Right cardiac atrium (tissue), 5 donors: ENCODE data around the gene PLXNA3. TPM values are rescaled to one million over a fixed set of nuclear protein-coding genes. Genes with fewer than 3 reads are reported as not detected.
A peak's percentile ranks its signal among the peaks of the same experiment; 100 is the strongest.
"Not testable (repeated sequence)": the region's sequence is repeated elsewhere in the genome, so short reads cannot be mapped to it uniquely, and the experiment has no call there.

Experiments
- ATAC-seq, 2 donors: fragments of 200-7000 bp; cut with Tn5 transposase; one replicate each; pipeline versions ENCODE4 v1.8.0 to v1.9.1; 2020; ENCODE audit warnings: moderate library complexity in 2 of 2, mild to moderate bottlenecking in 1 of 2
- DNase-seq, 3 donors: peaks; one replicate each; pipeline ENCODE4 v3.0.0-alpha.2; 2020
- H3K27ac ChIP-seq: one replicate; pipeline ENCODE4 v1.5.1; 2013; ENCODE audit warnings: mild to moderate bottlenecking, low read length, control low read depth, moderate library complexity
- H3K27me3 ChIP-seq: one replicate; pipeline ENCODE4 v1.6.1; 2013; ENCODE audit not compliant: control insufficient read depth, insufficient read depth
- H3K4me1 ChIP-seq: one replicate; pipeline ENCODE4 v1.6.1; 2013; ENCODE audit warnings: low read length; ENCODE audit not compliant: control insufficient read depth, insufficient read depth
- H3K4me3 ChIP-seq: one replicate; pipeline ENCODE4 v1.5.1; 2013; ENCODE audit warnings: low read length, control low read depth
- H3K9me3 ChIP-seq: one replicate; pipeline ENCODE4 v1.6.1; 2013; ENCODE audit warnings: low read length; ENCODE audit not compliant: control insufficient read depth
- WGBS: extraction: QIAGEN DNeasy Blood & Tissue Kit; methylation state at CpG from one replicate; pipeline ENCODE4 v1.1.7; 2013; 5-methylcytosine and 5-hydroxymethylcytosine counted together
- intact Hi-C, 4 donors: fragments of 100-400 bp; cut with DNase I; formaldehyde crosslinking; loops; one replicate each; pipeline versions ENCODE4 v1.11.0 to v1.14.0; 2022 to 2023
- polyA plus RNA-seq: library from polyadenylated mRNA; stranded (reverse); fragments of 200-250 nt; gene quantifications from one replicate; pipeline ENCODE4 v1.2.3, GENCODE V29; 2013
- total RNA-seq, 4 donors: library from RNA; stranded (reverse); fragmentation: NEBNext Ultra II Directional; extraction: Animal tissue kit (Norgen Biotek cat#: 25700); gene quantifications; one replicate each; pipeline ENCODE4 v1.2.1, GENCODE V29; 2021
- donor health status: healthy with polysubstance abuse.
- donor health status: DM: no; HTN: yes; CAD: no.
- donor health status: DM: no; HTN: no; CAD: no.
- donor health status: DM: no; HTN: yes; CAD: no; lungs with severe emphysema.
- donor health status: DM: yes; HTN: yes; CAD: no.

Gene PLXNA3
- total and polyA plus RNA-seq, 5 donors, result 12.2 to 34.0 (median 26.6) TPM

GRCh38 chrX:154490021-154490413, 31.9 kb downstream of the PLXNA3 start:
- intact Hi-C loops, result no loop called here

GRCh38 chrX:154490414-154491083, 32.5 kb downstream of the PLXNA3 start, which contains the start of gene SLC10A3:
Gene SLC10A3, minus strand, starts transcription at chrX:154490629. Its CDS starts 1,689 bp downstream, at chrX:154488940.
- DNase-seq (peak; percentile 94 to 97 (median 96)), ATAC-seq (peak; percentile 91 to 95)
- H3K27me3 ChIP-seq, result no peaks in the 10 kb centered on the region
- intact Hi-C loops, result no loop called here
- no peaks in the 10 kb centered on the region for H3K9me3 ChIP-seq
- H3K4me3 ChIP-seq, result peak within 1 kb of the TSS; percentile 81
- peak within 1 kb of the TSS; percentile 83 for H3K27ac ChIP-seq
- H3K4me1 ChIP-seq, result peaks cover 6% of the 10 kb centered on the region
- WGBS, result 1% methylated on average over 65 of the region's 71 CpGs

More at GRCh38 chrX:154490021-154490413, 31.9 kb downstream of the PLXNA3 start:
- Histone ChIP-seq H3K9me3 (no peaks in the 10 kb centered on the region), H3K4me3 (peak overlapping the region; percentile 81), H3K27me3 (no peaks in the 10 kb centered on the region), H3K27ac (peak overlapping the region; percentile 66), H3K4me1 (peaks cover 6% of the 10 kb centered on the region)
- ATAC-seq (peak; percentile 2 to 7), DNase-seq (peak in 2 of 3 donors; percentile 33 to 69)
- 0% methylated on average over 19 of the region's 19 CpGs for WGBS

- Histone ChIP-seq H3K4me1 (peaks cover 2% of the 10 kb centered on the region), H3K27ac (no peak overlapping the region), H3K9me3 (no peaks in the 10 kb centered on the region), H3K4me3 (no peak overlapping the region), H3K27me3 (no peaks in the 10 kb centered on the region)
- 88% methylated on average over 3 of the region's 3 CpGs for WGBS
- ATAC-seq, result no peak
- no peak for DNase-seq
- intact Hi-C loops, result no loop called here
Measured at GRCh38 chrX:154494715-154495114, 36.6 kb downstream of the PLXNA3 start.

- H3K27me3 ChIP-seq, result no peaks in the 10 kb centered on the region
- ATAC-seq (no peak), DNase-seq (no peak)
- H3K4me3 ChIP-seq, result no peak overlapping the region
- WGBS, result 68% methylated on average over 6 of the region's 6 CpGs
- no peak overlapping the region for H3K27ac ChIP-seq
- no peaks in the 10 kb centered on the region for H3K9me3 ChIP-seq
- intact Hi-C loops, result no loop called here
- no peaks in the 10 kb centered on the region for H3K4me1 ChIP-seq
Measured at GRCh38 chrX:154495472-154495922, 37.4 kb downstream of the PLXNA3 start.

- not testable (repeated sequence) for ATAC-seq
Measured at GRCh38 chrX:154496591-154497137, 38.6 kb downstream of the PLXNA3 start.

GRCh38 chrX:154501423-154501822, 43.3 kb downstream of the PLXNA3 start:
- intact Hi-C loops, result not testable (repeated sequence)
- WGBS, result 91% methylated on average over 7 of the region's 7 CpGs

More at GRCh38 chrX:154496591-154497137, 38.6 kb downstream of the PLXNA3 start:
- 82% methylated on average over 4 of the region's 4 CpGs for WGBS
- DNase-seq, H3K4me3 ChIP-seq, H3K4me1 ChIP-seq, H3K27ac ChIP-seq, intact Hi-C loops, H3K27me3 ChIP-seq, H3K9me3 ChIP-seq: not testable (repeated sequence)

GRCh38 chrX:154502098-154502497, 44.0 kb downstream of the PLXNA3 start:
- Histone ChIP-seq H3K4me1 (no peaks in the 10 kb centered on the region), H3K9me3 (no peaks in the 10 kb centered on the region), H3K27me3 (no peaks in the 10 kb centered on the region), H3K27ac (no peak overlapping the region), H3K4me3 (no peak overlapping the region)
- WGBS, result 84% methylated on average over 8 of the region's 8 CpGs
- ATAC-seq (no peak), DNase-seq (no peak)
- intact Hi-C loops, result no loop called here

More at GRCh38 chrX:154501423-154501822, 43.3 kb downstream of the PLXNA3 start:
- not testable (repeated sequence) for H3K4me3 ChIP-seq, H3K27me3 ChIP-seq, ATAC-seq, H3K4me1 ChIP-seq, DNase-seq, H3K27ac ChIP-seq, H3K9me3 ChIP-seq

GRCh38 chrX:154502989-154503388, 44.9 kb downstream of the PLXNA3 start:
- Histone ChIP-seq H3K27ac (no peak overlapping the region), H3K4me3 (no peak overlapping the region), H3K4me1 (no peaks in the 10 kb centered on the region), H3K9me3 (no peaks in the 10 kb centered on the region), H3K27me3 (no peaks in the 10 kb centered on the region)
- no peak for DNase-seq
- ATAC-seq, result no peak
- intact Hi-C loops, result no loop called here
- WGBS, result 77% methylated on average over 3 of the region's 3 CpGs

- Histone ChIP-seq H3K4me3 (no peak overlapping the region), H3K9me3 (no peaks in the 10 kb centered on the region), H3K27ac (no peak overlapping the region), H3K4me1 (no peaks in the 10 kb centered on the region), H3K27me3 (no peaks in the 10 kb centered on the region)
- DNase-seq (no peak), ATAC-seq (no peak)
- WGBS, result 62% methylated on average over 12 of the region's 12 CpGs
- intact Hi-C loops, result no loop called here
Measured at GRCh38 chrX:154505734-154506133, 47.7 kb downstream of the PLXNA3 start.

- H3K4me1 ChIP-seq, result no peaks in the 10 kb centered on the region
- H3K27ac ChIP-seq, result no peak overlapping the region
- 92% methylated on average over 37 of the region's 37 CpGs for WGBS
- no peaks in the 10 kb centered on the region for H3K9me3 ChIP-seq
- H3K27me3 ChIP-seq, result no peaks in the 10 kb centered on the region
- ATAC-seq (peak in 1 of 2 donors; percentile 7), DNase-seq (peak in 2 of 3 donors; percentile 41 to 55)
- H3K4me3 ChIP-seq, result no peak overlapping the region
- intact Hi-C loops, result no loop called here
Measured at GRCh38 chrX:154506483-154507332, 48.6 kb downstream of the PLXNA3 start.
